IMR-90 (cell line): ENCODE measurements around the gene MUCL3. TPM values are rescaled to one million over a fixed set of nuclear protein-coding genes. Genes with fewer than 3 reads are reported as not detected.

Experiments
- ATAC-seq: fragments of 200-7000 bp; cut with Tn5 transposase; 2 replicates; pipeline ENCODE4 v1.9.1; 2020; ENCODE audit warnings: low read depth, mild to moderate bottlenecking, moderate library complexity
- BruUV-seq: library from RNA; stranded (reverse); fragments of 400-500 nt; replicated peaks from 2 replicates; lab custom pipeline; 2021; lab: Mats Ljungman, UMichigan
- CTCF ChIA-PET: fragments of 300-600 bp; formaldehyde crosslinking; extraction: SDS; loops from one replicate; lab custom pipeline; 2021; ENCODE audit warnings: antibody characterized with exemption; lab: Yijun Ruan, JAX
- POLR2A ChIA-PET: fragments of 300-600 bp; sonication (Branson Sonifier 250); formaldehyde crosslinking; loops from one replicate; lab custom pipeline; 2022; ENCODE audit warnings: antibody characterized with exemption; ENCODE audit not compliant: unreplicated experiment; lab: Charles Lee
- DNase-seq: peaks from one replicate; pipeline ENCODE4 v3.0.0; 2013
- H2AFZ ChIP-seq: replicated peaks from 2 replicates; pipeline ENCODE3; 2013; ENCODE audit warnings: low read length, mild to moderate bottlenecking; ENCODE audit not compliant: poor library complexity
- H2AK5ac ChIP-seq: 2 replicates; pipeline ENCODE4 v1.6.1; 2013; ENCODE audit warnings: low read depth, low read length, inconsistent platforms
- H2AK9ac ChIP-seq: replicated peaks from 2 replicates; pipeline ENCODE3; 2013; ENCODE audit warnings: mild to moderate bottlenecking, low read depth, low read length, moderate library complexity; ENCODE audit not compliant: poor library complexity
- H2BK120ac ChIP-seq: 2 replicates; pipeline ENCODE4 v1.6.1; 2013; ENCODE audit warnings: low read depth, low read length, inconsistent platforms
- H2BK15ac ChIP-seq: 3 replicates; pipeline ENCODE4 v1.6.1; 2013; ENCODE audit warnings: low read depth, low read length, inconsistent platforms
- H2BK20ac ChIP-seq: 2 replicates; pipeline ENCODE4 v1.6.1; 2013; ENCODE audit warnings: low read depth, mild to moderate bottlenecking, inconsistent platforms, low read length, moderate library complexity
- H2BK5ac ChIP-seq: 2 replicates; pipeline ENCODE4 v1.6.1; 2013; ENCODE audit warnings: mild to moderate bottlenecking, low read depth, low read length, inconsistent platforms; ENCODE audit not compliant: poor library complexity, severe bottlenecking
- H3K14ac ChIP-seq: replicated peaks from 2 replicates; pipeline ENCODE4 v1.6.1; 2013; ENCODE audit warnings: low read depth, low read length, inconsistent platforms
- H3K18ac ChIP-seq: 2 replicates; pipeline ENCODE4 v1.6.1; 2013; ENCODE audit warnings: low read depth, low read length, control low read depth
- H3K23ac ChIP-seq: 2 replicates; pipeline ENCODE4 v1.6.1; 2013; ENCODE audit warnings: low read depth, low read length, inconsistent platforms
- H3K27ac ChIP-seq: 2 replicates; pipeline ENCODE4 v1.5.1; 2013; ENCODE audit warnings: mild to moderate bottlenecking, control low read depth, low read length; ENCODE audit not compliant: insufficient read depth
- H3K27me3 ChIP-seq: 2 replicates; pipeline ENCODE4 v1.6.1; 2013; ENCODE audit warnings: low read length; ENCODE audit not compliant: control insufficient read depth, insufficient read depth
- H3K36me3 ChIP-seq: 2 replicates; pipeline ENCODE4 v1.6.1; 2013; ENCODE audit warnings: low read length, mixed read lengths; ENCODE audit not compliant: control insufficient read depth, insufficient read depth
- H3K4ac ChIP-seq: 2 replicates; pipeline ENCODE4 v1.6.1; 2013; ENCODE audit warnings: low read depth, low read length, inconsistent platforms
- H3K4me1 ChIP-seq: 2 replicates; pipeline ENCODE4 v1.6.1; 2013; ENCODE audit warnings: low read length, mixed read lengths; ENCODE audit not compliant: control insufficient read depth, insufficient read depth
- H3K4me2 ChIP-seq: 2 replicates; pipeline ENCODE4 v1.6.1; 2013; ENCODE audit warnings: low read depth, mild to moderate bottlenecking, control low read depth, low read length, moderate library complexity
- H3K4me3 ChIP-seq: 2 replicates; pipeline ENCODE4 v1.5.1; 2013; ENCODE audit warnings: low read depth, mild to moderate bottlenecking, control low read depth, low read length, moderate library complexity; ENCODE audit not compliant: insufficient read depth
- H3K56ac ChIP-seq: 2 replicates; pipeline ENCODE4 v1.6.1; 2013; ENCODE audit warnings: low read length, inconsistent platforms; ENCODE audit not compliant: insufficient read depth; ENCODE audit errors: extremely low read depth
- H3K79me1 ChIP-seq, 2 experiments: 2 replicates each; pipeline ENCODE4 v1.6.1; 2013; ENCODE audit warnings: low read length in 2 of 2, inconsistent platforms in 1 of 2, low read depth in 1 of 2
- H3K9ac ChIP-seq: 2 replicates; pipeline ENCODE4 v1.6.1; 2013; ENCODE audit warnings: low read depth, low read length, control low read depth
- H3K9me1 ChIP-seq: 2 replicates; pipeline ENCODE4 v1.6.1; 2013; ENCODE audit warnings: low read length, inconsistent platforms; ENCODE audit not compliant: insufficient read depth
- H3K9me3 ChIP-seq: 2 replicates; pipeline ENCODE4 v1.6.1; 2013; ENCODE audit warnings: low read length; ENCODE audit not compliant: control insufficient read depth, insufficient read depth
- H4K20me1 ChIP-seq: 2 replicates; pipeline ENCODE4 v1.6.1; 2013; ENCODE audit warnings: low read length, inconsistent platforms; ENCODE audit not compliant: insufficient read depth
- H4K5ac ChIP-seq: 2 replicates; pipeline ENCODE4 v1.6.1; 2013; ENCODE audit warnings: mild to moderate bottlenecking, low read depth, low read length, control low read depth
- H4K8ac ChIP-seq, 2 experiments: 2 replicates each; pipeline ENCODE4 v1.6.1; 2013; ENCODE audit warnings: low read depth in 2 of 2, low read length in 2 of 2, control low read depth in 1 of 2, inconsistent platforms in 1 of 2
- H4K91ac ChIP-seq: 2 replicates; pipeline ENCODE4 v1.6.1; 2013; ENCODE audit warnings: low read depth, low read length, inconsistent platforms; ENCODE audit not compliant: insufficient read depth
- BHLHE40 ChIP-seq: fragments of 150-350 bp; IDR thresholded peaks from 2 replicates; pipeline ENCODE4 v1.6.1; 2016; ENCODE audit warnings: mild to moderate bottlenecking, low read depth, low read length
- CEBPB ChIP-seq: IDR thresholded peaks from 2 replicates; pipeline ENCODE4 v1.6.1; 2012; ENCODE audit warnings: low read depth, low read length, improper control_type of control experiment
- CHD1 ChIP-seq: IDR thresholded peaks from 2 replicates; pipeline ENCODE4 v1.6.1; 2012; ENCODE audit warnings: low read depth, low read length, improper control_type of control experiment
- FOS ChIP-seq: fragments of 150-350 bp; IDR thresholded peaks from 2 replicates; pipeline ENCODE4 v1.6.1; 2016; ENCODE audit warnings: low read depth, low read length
- MAFK ChIP-seq: IDR thresholded peaks from 2 replicates; pipeline ENCODE4 v1.6.1; 2012; ENCODE audit warnings: low read depth, low read length, improper control_type of control experiment
- MXI1 ChIP-seq: IDR thresholded peaks from 2 replicates; pipeline ENCODE4 v1.6.1; 2012; ENCODE audit warnings: low read depth, mild to moderate bottlenecking, low read length, moderate library complexity, borderline replicate concordance
- NFE2L2 ChIP-seq: fragments of 150-350 bp; IDR thresholded peaks from 2 replicates; pipeline ENCODE4 v1.6.1; 2016; ENCODE audit warnings: low read depth, mild to moderate bottlenecking, low read length
- POLR2A ChIP-seq: IDR thresholded peaks from 2 replicates; pipeline ENCODE4 v1.6.1; 2012; ENCODE audit warnings: mild to moderate bottlenecking, low read depth, low read length
- RAD21 ChIP-seq: IDR thresholded peaks from 2 replicates; pipeline ENCODE4 v1.6.1; 2012; ENCODE audit warnings: low read length, improper control_type of control experiment
- RFX5 ChIP-seq: IDR thresholded peaks from 2 replicates; pipeline ENCODE4 v1.8.0; 2012; ENCODE audit warnings: low read depth, mild to moderate bottlenecking, low read length, moderate library complexity
- WGBS, 2 experiments: methylation state at CpG; one replicate each; pipeline versions ENCODE4 v1.1.5 to v1.1.7; 2013; ENCODE audit warnings: missing lambda C conversion rate in 2 of 2; ENCODE audit not compliant: insufficient read length in 1 of 2; ENCODE audit errors: extremely low coverage in 2 of 2; 5-methylcytosine and 5-hydroxymethylcytosine counted together
- dilution Hi-C: fragments of 300-500 bp; cut with HindIII; formaldehyde crosslinking; loops from one replicate; pipeline ENCODE4 v1.14.3; 2018; ENCODE audit warnings: low sequenced_read_pairs; ENCODE audit not compliant: unreplicated experiment
- in situ Hi-C: fragments of 300-500 bp; cut with MboI; formaldehyde crosslinking; loops from 3 replicates; pipeline ENCODE4 v1.14.3; 2019; ENCODE audit warnings: low sequenced_read_pairs, inconsistent platforms, mixed read lengths
- intact Hi-C: fragments of 100-400 bp; cut with micrococcal nuclease; formaldehyde crosslinking; loops from 2 replicates; pipeline ENCODE4 v1.10.0; 2022
- polyA plus RNA-seq, 3 experiments: library from polyadenylated mRNA; depleted of rRNA; stranded (reverse); fragments of >200 nt; gene quantifications; 2 replicates each; pipeline ENCODE4 v1.2.3, GENCODE V29; 2012; ENCODE audit warnings: low replicate concordance in 1 of 3
- total RNA-seq: library from RNA; depleted of rRNA; stranded (reverse); fragments of >200 nt; gene quantifications from 2 replicates; pipeline ENCODE4 v1.2.3, GENCODE V29; 2012
- TF ChIP-seq, protein P1 (sequence below): fragments of 150-350 bp; IDR thresholded peaks from 2 replicates; pipeline ENCODE4 v1.6.1; 2016; ENCODE audit warnings: low read depth, mild to moderate bottlenecking, low read length, moderate library complexity, borderline replicate concordance
- TF ChIP-seq, protein P2 (sequence below): fragments of 150-350 bp; IDR thresholded peaks from 2 replicates; pipeline ENCODE4 v1.6.1; 2017; ENCODE audit warnings: mild to moderate bottlenecking, antibody characterized with exemption, low read length, low read depth
- TF ChIP-seq, protein P3 (sequence below): conservative IDR thresholded peaks from 2 replicates; pipeline ENCODE4 v1.5.1; 2012; ENCODE audit warnings: mild to moderate bottlenecking, low read depth, low read length, improper control_type of control experiment

Gene MUCL3
- total and polyA plus RNA-seq, 2 of the 4 experiments (the other 2 are of a cell fraction): not detected

DNA sequence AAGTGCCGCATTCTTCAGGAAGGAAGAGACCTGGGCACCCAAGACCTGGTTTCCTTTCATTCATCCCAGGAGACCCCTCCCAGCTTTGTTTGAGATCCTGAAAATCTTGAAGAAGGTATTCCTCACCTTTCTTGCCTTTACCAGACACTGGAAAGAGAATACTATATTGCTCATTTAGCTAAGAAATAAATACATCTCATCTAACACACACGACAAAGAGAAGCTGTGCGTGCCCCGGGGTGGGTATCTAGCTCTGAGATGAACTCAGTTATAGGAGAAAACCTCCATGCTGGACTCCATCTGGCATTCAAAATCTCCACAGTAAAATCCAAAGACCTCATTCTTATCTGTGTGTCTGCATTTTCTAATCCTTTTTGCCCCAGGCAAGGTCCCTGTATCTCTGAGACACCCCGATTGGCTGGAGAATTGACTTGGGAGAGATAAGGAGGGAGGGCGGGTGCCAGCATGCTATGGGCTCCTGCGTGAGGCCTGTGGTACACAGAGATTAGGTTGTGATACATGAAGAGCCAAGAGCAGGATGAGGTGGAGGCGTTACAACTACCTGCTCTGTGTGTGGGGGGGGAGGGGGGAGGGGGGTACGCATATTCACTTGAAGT is 47.5 kb downstream of the MUCL3 start:
- no CpG with 5 or more reads among the region's 9 CpGs for WGBS, 2 experiments
- H2BK15ac ChIP-seq: no peak overlapping the region
- H2BK120ac ChIP-seq: no peak overlapping the region
- no peak overlapping the region for H3K56ac ChIP-seq
- no peak overlapping the region for H2BK5ac ChIP-seq
- H4K20me1 ChIP-seq: no peaks in the 10 kb centered on the region; the same call in 1 of the 2 replicates
- H3K27me3 ChIP-seq: peaks cover 19% of the 10 kb centered on the region
- H3K4me1 ChIP-seq: no peaks in the 10 kb centered on the region
- H3K18ac ChIP-seq: no peak overlapping the region
- no peak overlapping the region for H3K4me2 ChIP-seq
- H2AK9ac ChIP-seq: no peak overlapping the region
- TF ChIP-seq MAFK (no peak), MXI1 (no peak), FOS (no peak), NFE2L2 (no peak), BHLHE40 (no peak), CEBPB (no peak), CHD1 (no peak), POLR2A (no peak), RFX5 (no peak), RAD21 (no peak)
- TF ChIP-seq, protein P1, sequence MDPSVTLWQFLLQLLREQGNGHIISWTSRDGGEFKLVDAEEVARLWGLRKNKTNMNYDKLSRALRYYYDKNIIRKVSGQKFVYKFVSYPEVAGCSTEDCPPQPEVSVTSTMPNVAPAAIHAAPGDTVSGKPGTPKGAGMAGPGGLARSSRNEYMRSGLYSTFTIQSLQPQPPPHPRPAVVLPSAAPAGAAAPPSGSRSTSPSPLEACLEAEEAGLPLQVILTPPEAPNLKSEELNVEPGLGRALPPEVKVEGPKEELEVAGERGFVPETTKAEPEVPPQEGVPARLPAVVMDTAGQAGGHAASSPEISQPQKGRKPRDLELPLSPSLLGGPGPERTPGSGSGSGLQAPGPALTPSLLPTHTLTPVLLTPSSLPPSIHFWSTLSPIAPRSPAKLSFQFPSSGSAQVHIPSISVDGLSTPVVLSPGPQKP: no peak
- TF ChIP-seq, protein P2, sequence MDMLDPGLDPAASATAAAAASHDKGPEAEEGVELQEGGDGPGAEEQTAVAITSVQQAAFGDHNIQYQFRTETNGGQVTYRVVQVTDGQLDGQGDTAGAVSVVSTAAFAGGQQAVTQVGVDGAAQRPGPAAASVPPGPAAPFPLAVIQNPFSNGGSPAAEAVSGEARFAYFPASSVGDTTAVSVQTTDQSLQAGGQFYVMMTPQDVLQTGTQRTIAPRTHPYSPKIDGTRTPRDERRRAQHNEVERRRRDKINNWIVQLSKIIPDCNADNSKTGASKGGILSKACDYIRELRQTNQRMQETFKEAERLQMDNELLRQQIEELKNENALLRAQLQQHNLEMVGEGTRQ: no peak
- TF ChIP-seq, protein P3, sequence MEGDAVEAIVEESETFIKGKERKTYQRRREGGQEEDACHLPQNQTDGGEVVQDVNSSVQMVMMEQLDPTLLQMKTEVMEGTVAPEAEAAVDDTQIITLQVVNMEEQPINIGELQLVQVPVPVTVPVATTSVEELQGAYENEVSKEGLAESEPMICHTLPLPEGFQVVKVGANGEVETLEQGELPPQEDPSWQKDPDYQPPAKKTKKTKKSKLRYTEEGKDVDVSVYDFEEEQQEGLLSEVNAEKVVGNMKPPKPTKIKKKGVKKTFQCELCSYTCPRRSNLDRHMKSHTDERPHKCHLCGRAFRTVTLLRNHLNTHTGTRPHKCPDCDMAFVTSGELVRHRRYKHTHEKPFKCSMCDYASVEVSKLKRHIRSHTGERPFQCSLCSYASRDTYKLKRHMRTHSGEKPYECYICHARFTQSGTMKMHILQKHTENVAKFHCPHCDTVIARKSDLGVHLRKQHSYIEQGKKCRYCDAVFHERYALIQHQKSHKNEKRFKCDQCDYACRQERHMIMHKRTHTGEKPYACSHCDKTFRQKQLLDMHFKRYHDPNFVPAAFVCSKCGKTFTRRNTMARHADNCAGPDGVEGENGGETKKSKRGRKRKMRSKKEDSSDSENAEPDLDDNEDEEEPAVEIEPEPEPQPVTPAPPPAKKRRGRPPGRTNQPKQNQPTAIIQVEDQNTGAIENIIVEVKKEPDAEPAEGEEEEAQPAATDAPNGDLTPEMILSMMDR: no peak
- no peak overlapping the region for H4K91ac ChIP-seq
- no peak overlapping the region for H3K14ac ChIP-seq
- intact Hi-C loops: no loop called here
- ATAC-seq (no peak), DNase-seq (no peak)
- ChIA-PET CTCF (no interaction called here), POLR2A (no interaction called here)
- no peaks in the 10 kb centered on the region for H3K9me3 ChIP-seq
- dilution Hi-C loops: no loop called here
- in situ Hi-C loops: no loop called here
- BruUV-seq: no TSS peak
- no peak overlapping the region for H2AFZ ChIP-seq
- no peak overlapping the region for H3K4me3 ChIP-seq
- H3K4ac ChIP-seq: no peak overlapping the region
- no peak overlapping the region for H3K9ac ChIP-seq
- H4K5ac ChIP-seq: no peak overlapping the region
- no peak overlapping the region for H2AK5ac ChIP-seq
- no peak overlapping the region for H2BK20ac ChIP-seq
- no peak overlapping the region for H4K8ac ChIP-seq
- H3K79me1 ChIP-seq: no peaks in the 10 kb centered on the region
- no peaks in the 10 kb centered on the region for H3K36me3 ChIP-seq
- no peak overlapping the region for H3K23ac ChIP-seq
- H3K9me1 ChIP-seq: no peaks in the 10 kb centered on the region
- no peak overlapping the region for H3K27ac ChIP-seq
